Body of pancreas (tissue), 4 donors: ENCODE results near the gene RIN3.

Experiments used
- POLR2A ChIP-seq, 3 donors: fragments of 450-650 bp; IDR thresholded peaks; one replicate each; pipeline ENCODE4 v1.6.1; 2016; ENCODE audit warnings: antibody characterized with exemption in 3 of 3, mild to moderate bottlenecking in 2 of 3
- TF ChIP-seq, protein P1 (sequence below), 7 experiments: fragments of 450-650 bp in 4 of 7; fragments of 200-600 bp in 3 of 7; sonication (generic) in 3 of 7; IDR thresholded peaks; one replicate each; pipeline ENCODE4 v1.5.1; 2016 to 2019; ENCODE audit warnings: antibody characterized with exemption in 7 of 7

DNA sequence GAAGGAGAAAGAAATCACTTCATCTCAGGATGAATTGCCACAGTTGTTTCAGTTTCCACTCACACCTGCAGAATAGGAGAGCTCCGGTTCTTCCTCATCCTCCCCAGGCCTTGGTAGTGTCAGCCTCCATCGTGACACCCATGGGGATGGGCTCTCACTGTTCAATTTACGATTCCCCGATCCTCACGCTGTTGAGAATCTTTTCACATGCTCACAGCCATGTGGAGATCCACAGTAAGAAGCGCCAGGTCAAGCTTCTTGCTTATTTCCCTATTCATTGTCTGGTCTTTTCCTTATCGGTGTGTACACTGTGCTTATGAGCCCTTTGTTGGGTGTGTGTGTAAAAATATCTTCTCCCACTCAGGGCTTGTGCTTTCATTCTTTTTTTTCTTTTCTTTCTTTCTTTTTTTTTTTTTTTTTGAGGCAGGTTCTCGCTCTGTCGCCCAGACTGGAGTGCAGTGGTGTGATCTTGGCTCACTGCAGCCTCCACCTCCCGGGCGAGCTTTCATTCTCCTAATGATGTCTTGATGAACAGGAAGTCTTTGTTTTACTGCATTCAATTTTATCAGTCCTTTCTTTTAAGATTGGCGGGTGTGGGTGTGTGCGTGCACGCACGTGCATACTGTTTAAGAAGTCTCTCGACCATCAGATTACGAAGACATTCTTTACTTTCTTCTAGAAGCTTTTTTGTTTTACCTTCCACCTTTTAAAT is 21.5 kb downstream of the RIN3 start:
- TF ChIP-seq, protein P1, sequence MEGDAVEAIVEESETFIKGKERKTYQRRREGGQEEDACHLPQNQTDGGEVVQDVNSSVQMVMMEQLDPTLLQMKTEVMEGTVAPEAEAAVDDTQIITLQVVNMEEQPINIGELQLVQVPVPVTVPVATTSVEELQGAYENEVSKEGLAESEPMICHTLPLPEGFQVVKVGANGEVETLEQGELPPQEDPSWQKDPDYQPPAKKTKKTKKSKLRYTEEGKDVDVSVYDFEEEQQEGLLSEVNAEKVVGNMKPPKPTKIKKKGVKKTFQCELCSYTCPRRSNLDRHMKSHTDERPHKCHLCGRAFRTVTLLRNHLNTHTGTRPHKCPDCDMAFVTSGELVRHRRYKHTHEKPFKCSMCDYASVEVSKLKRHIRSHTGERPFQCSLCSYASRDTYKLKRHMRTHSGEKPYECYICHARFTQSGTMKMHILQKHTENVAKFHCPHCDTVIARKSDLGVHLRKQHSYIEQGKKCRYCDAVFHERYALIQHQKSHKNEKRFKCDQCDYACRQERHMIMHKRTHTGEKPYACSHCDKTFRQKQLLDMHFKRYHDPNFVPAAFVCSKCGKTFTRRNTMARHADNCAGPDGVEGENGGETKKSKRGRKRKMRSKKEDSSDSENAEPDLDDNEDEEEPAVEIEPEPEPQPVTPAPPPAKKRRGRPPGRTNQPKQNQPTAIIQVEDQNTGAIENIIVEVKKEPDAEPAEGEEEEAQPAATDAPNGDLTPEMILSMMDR (IDR thresholded peaks at IDR 0.05): no peak
- no peak for TF ChIP-seq POLR2A (IDR thresholded peaks at IDR 0.05)
